ENCODE results near the gene KCNA2. TPM values are rescaled to one million over a fixed set of nuclear protein-coding genes. Genes with fewer than 3 reads are reported as not detected.

Gene KCNA2
- total and polyA plus RNA-seq, 2 of the 4 experiments (the other 2 are of a cell fraction) = not detected

- no peaks in the 10 kb centered on the region for H3K9me1 ChIP-seq (ENCODE audit: insufficient read depth, low read length)
- no peak overlapping the region for H3K27ac ChIP-seq (ENCODE audit: insufficient read depth, low read length)
- no peak overlapping the region for H3K23ac ChIP-seq (ENCODE audit: low read depth, low read length)
- no peak overlapping the region for H3K4ac ChIP-seq (ENCODE audit: low read depth, low read length)
- no peak for TF ChIP-seq ELK1 (IDR thresholded peaks at IDR 0.05; ENCODE audit: borderline replicate concordance, low read depth, low read length)
- no peak for TF ChIP-seq USF2 (IDR thresholded peaks at IDR 0.05; ENCODE audit: low read depth, low read length)
- TF ChIP-seq RAD21 (IDR thresholded peaks at IDR 0.05; ENCODE audit: low read length) = no peak
- no peak for TF ChIP-seq NFE2L2 (IDR thresholded peaks at IDR 0.05; ENCODE audit: low read depth, low read length)
- no peak for TF ChIP-seq CTCF (conservative IDR thresholded peaks at IDR 0.05; ENCODE audit: low read depth, low read length)
- TF ChIP-seq RFX5 (IDR thresholded peaks at IDR 0.05; ENCODE audit: low read depth, low read length) = no peak
- TF ChIP-seq MAFK (IDR thresholded peaks at IDR 0.05; ENCODE audit: low read depth, low read length) = no peak
- no peak for TF ChIP-seq SMC3 (IDR thresholded peaks at IDR 0.05; ENCODE audit: low read depth, low read length)
- no peak for TF ChIP-seq RCOR1 (IDR thresholded peaks at IDR 0.05; ENCODE audit: insufficient replicate concordance, low read length)
- no peak for TF ChIP-seq MAZ (IDR thresholded peaks at IDR 0.05; ENCODE audit: borderline replicate concordance, low read depth, low read length)
- no peak for TF ChIP-seq MXI1 (IDR thresholded peaks at IDR 0.05; ENCODE audit: borderline replicate concordance, low read depth, low read length)
- TF ChIP-seq POLR2A (IDR thresholded peaks at IDR 0.05; ENCODE audit: low read depth, low read length) = no peak
- DNase-seq (no peak), ATAC-seq (ENCODE audit: low read depth) (no peak)
- WGBS, 2 experiments (ENCODE audit: extremely low coverage in 2 of 2, insufficient read length in 1 of 2) = no CpG with 5 or more reads among the region's 2 CpGs
- no peak overlapping the region for H4K5ac ChIP-seq (ENCODE audit: low read depth, low read length)
- H3K18ac ChIP-seq (ENCODE audit: low read depth, low read length) = no peak overlapping the region
- H2AFZ ChIP-seq (replicated peaks; ENCODE audit: low read length, poor library complexity) = no peak overlapping the region
- no peak overlapping the region for H3K4me3 ChIP-seq (ENCODE audit: insufficient read depth, low read depth, low read length)
- intact Hi-C loops (cut with micrococcal nuclease) = no loop called here
- no peak overlapping the region for H2AK5ac ChIP-seq (ENCODE audit: low read depth, low read length)
- H3K4me1 ChIP-seq (ENCODE audit: control insufficient read depth, insufficient read depth, low read length) = no peaks in the 10 kb centered on the region
- ChIA-PET POLR2A (ENCODE audit: unreplicated experiment) (no interaction called here), CTCF (no interaction called here)
- no peak overlapping the region for H2BK5ac ChIP-seq (ENCODE audit: low read depth, low read length, poor library complexity, severe bottlenecking)
- H2AK9ac ChIP-seq (replicated peaks; ENCODE audit: low read depth, low read length, poor library complexity) = no peak overlapping the region
- H4K20me1 ChIP-seq (ENCODE audit: insufficient read depth, low read length) = no peaks in the 10 kb centered on the region
- dilution Hi-C loops (cut with HindIII; ENCODE audit: low sequenced_read_pairs, unreplicated experiment) = no loop called here
- H2BK15ac ChIP-seq (ENCODE audit: low read depth, low read length) = no peak overlapping the region
- no peak overlapping the region for H3K4me2 ChIP-seq (ENCODE audit: low read depth, low read length)
- H3K56ac ChIP-seq (ENCODE audit: extremely low read depth, insufficient read depth, low read length) = no peak overlapping the region
- no peak overlapping the region for H2BK120ac ChIP-seq (ENCODE audit: low read depth, low read length)
- H3K14ac ChIP-seq (replicated peaks; ENCODE audit: low read depth, low read length) = no peak overlapping the region
- no peak overlapping the region for H4K8ac ChIP-seq (ENCODE audit: low read depth in 2 of 2, low read length in 2 of 2)
- in situ Hi-C loops (cut with MboI; ENCODE audit: low sequenced_read_pairs) = no loop called here
- H2BK20ac ChIP-seq (ENCODE audit: low read depth, low read length) = no peak overlapping the region
- no TSS peak for BruUV-seq (replicated peaks)
- H3K79me1 ChIP-seq (ENCODE audit: low read depth in 1 of 2, low read length in 2 of 2) = no peaks in the 10 kb centered on the region
- H3K9me3 ChIP-seq (ENCODE audit: control insufficient read depth, insufficient read depth, low read length) = no peaks in the 10 kb centered on the region
- H4K91ac ChIP-seq (ENCODE audit: insufficient read depth, low read depth, low read length) = no peak overlapping the region
- no peak overlapping the region for H3K9ac ChIP-seq (ENCODE audit: low read depth, low read length)
- H3K27me3 ChIP-seq (ENCODE audit: control insufficient read depth, insufficient read depth, low read length) = peaks cover 9% of the 10 kb centered on the region
- no peaks in the 10 kb centered on the region for H3K36me3 ChIP-seq (ENCODE audit: control insufficient read depth, insufficient read depth, low read length)
Measured at GRCh38 chr1:110547017-110547416, 59.1 kb downstream of the KCNA2 start.

Data from IMR-90 (cell line).